Stimulated activated CD4-positive, alpha-beta T cell treated with anti-CD3 and anti-CD28 coated beads, Interleukin-1b, Interleukin-23, amount 100 ng/mL, for 24 hours (primary cell): ENCODE data around the gene TRPC4.

Experiments used
- DNase-seq, 4 experiments: peaks; one replicate each; pipeline ENCODE4 v3.0.0-alpha.2; 2020; ENCODE audit warnings: low read depth in 4 of 4, low spot score in 1 of 4

Gene TRPC4

GRCh38 chr13:37869756-37870488, at the start of gene TRPC4:
TRPC4 (minus strand) TSS chr13:37869772; CDS start chr13:37783333, 86,439 bp downstream.
- no peak for DNase-seq

GRCh38 chr13:37918751-37919150, 49.2 kb upstream of the TRPC4 start:
- DNase-seq = no peak

DNA sequence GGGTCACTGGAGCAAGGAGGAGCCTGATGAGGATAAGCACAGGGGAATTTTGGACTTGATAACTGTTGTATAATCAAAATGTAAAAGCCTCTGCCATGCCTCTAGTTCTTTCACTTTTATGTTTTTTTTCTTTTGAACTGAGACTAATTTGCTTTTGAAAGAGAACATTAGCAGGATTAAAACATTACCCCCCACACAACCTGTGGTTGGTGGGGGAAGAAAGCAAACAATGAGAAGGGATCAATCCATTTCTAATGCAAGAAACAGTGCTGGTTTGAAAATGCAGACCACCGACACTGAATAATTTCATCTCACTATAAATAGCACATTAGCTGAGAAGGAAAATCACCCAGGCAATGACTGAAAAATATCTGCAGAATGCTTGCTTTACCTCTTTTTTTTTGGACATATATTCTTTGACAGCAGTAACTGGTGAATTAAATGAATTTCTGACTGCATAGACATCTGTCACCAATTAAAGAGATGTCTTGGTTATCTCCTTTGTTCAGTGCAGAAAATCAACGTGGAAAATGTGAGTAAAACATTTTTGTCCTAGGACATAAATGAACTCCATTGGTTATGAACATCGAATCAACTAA, 48.6 kb upstream of the TRPC4 start:
- DNase-seq = no peak

- no peak for DNase-seq
Observed at GRCh38 chr13:37914781-37915391, 45.3 kb upstream of the TRPC4 start.

- DNase-seq = no peak
Observed at GRCh38 chr13:37910790-37911189, 41.2 kb upstream of the TRPC4 start.

DNA sequence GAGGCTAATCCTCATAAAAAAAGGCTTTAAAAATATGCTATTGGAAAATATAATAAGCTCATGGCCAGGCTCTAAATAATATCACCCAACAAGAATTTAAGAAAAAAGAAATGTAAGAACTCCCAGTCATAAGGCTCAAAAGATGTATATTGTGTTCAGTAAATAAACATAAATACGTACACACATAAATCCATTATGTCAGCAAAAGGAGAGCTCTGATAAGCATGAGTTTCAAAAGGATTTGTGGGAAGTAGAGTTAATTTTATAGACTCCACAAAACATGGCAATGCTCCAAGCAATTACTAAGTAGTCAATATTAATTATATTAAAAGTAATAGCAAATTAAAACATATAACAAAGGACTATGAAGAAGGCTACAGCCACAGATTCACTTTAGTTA, 37.3 kb upstream of the TRPC4 start:
- no peak for DNase-seq

DNA sequence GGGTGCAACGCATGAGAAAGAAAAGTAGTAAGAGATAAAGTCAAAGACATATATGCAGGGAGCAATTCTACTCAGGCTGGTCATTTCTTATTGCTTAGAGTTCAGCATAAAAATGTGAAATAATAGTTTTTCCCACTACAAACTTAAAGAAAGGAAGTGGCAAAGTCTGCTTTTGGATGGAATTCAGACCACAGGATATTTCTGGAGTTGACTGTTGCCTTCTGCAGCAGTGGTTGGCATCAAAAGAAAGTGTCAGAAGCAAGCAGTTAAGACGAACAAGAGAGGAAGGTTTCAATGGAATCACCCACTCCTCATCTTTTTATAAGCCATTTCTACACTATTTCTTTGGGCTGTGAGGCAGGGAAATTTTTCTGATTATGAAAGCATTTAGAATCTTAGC, 36.2 kb upstream of the TRPC4 start:
- DNase-seq = no peak

DNA sequence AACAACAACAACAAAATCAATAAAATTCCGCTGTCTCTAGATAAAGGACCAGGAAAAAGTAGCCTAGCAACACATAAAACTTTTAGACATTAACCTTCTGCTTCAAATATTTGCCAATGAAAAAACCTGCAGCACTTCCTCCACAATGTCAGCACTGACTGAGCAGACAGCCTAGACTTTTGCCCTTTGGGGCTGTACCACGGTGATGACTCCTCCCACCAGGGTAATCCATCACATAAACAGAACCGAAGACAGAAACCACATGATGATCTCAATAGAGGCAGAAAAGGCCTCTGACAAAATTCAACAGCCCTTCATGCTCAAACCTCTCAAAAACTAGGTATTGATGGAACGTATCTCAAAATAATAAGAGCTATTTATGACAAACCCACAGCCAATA, 30.2 kb upstream of the TRPC4 start:
- no peak for DNase-seq

DNA sequence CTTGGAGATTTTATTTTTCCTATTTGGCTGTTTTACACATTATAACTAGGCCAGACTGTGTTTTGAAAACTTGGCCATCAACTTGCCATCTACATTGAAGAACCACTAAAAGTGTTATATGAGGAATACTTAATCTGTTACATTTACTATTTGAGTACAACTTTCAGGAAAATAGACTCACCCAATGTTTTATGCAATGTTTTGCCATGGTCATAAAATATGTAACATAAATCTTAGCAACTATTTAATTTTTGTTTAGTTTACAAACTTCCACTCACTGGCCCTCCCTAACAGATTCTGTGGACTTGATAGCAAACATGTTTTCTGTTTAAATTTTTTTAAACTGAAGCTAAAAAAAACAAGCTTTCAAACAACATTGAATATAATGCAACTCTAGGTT, 23.7 kb upstream of the TRPC4 start:
- DNase-seq = no peak

- no peak for DNase-seq
Observed at GRCh38 chr13:37889820-37890219, 20.2 kb upstream of the TRPC4 start.

DNA sequence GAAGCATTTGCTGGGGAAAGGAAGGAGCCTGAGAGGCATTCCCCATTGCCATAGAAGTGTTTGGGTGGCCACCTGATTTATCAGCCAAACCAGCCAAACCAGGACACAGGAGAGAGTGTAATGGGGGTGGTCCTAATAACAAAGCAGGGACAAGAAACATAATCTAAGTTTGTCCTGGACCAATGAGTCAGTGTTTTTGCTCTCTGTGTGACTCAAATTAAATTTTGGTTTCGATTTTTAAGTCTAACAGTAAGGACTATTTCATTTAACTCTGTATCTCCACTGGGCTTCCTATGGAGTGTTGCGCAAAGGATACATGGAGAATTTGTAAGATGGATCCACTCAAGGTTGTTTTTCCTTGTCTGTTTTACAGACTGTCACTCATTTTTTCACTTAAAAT, 19.5 kb upstream of the TRPC4 start:
- no peak for DNase-seq

- no peak for DNase-seq
Observed at GRCh38 chr13:37886879-37887278, 17.3 kb upstream of the TRPC4 start.

DNA sequence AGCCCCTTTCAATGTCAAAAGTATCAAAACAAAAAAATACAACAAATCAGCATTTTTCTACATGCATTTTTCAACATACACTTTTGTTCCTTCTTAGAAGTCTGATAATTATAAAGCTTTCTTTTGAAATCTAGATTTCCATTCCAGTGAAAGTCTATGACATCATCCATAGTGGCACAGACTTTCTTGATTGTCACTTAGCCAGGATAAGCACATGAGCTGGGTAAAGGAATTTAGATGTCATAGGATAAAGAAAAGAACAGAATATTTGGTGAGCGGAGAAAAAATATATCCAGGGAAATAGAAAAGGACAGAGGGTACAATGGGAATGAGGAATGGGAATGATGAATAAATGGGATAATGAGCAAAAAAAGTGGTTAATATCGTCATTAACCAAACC, 15.1 kb upstream of the TRPC4 start:
- DNase-seq = no peak

- DNase-seq = no peak
Observed at GRCh38 chr13:37884026-37884425, 14.5 kb upstream of the TRPC4 start.

DNA sequence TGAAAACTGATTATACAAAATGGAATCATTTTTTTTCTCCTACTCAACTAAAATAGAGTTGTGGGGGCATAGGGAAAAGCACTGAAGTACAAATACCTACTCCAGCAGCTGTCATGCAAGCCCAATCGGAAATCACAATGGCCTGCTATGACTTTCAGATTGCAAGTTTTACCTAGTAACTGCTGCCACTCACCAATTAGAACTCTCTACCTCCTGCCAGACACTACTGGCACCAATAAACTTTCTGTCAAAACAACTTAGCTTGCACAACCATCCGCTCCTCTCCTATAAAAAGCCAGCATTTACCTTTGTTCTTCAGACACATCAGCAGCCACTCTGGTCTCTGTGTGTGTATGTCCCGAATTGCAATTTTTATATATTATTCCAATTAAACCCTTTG, 9.3 kb upstream of the TRPC4 start:
- no peak for DNase-seq

GRCh38 chr13:37878496-37878895, 8.9 kb upstream of the TRPC4 start:
- no peak for DNase-seq

DNA sequence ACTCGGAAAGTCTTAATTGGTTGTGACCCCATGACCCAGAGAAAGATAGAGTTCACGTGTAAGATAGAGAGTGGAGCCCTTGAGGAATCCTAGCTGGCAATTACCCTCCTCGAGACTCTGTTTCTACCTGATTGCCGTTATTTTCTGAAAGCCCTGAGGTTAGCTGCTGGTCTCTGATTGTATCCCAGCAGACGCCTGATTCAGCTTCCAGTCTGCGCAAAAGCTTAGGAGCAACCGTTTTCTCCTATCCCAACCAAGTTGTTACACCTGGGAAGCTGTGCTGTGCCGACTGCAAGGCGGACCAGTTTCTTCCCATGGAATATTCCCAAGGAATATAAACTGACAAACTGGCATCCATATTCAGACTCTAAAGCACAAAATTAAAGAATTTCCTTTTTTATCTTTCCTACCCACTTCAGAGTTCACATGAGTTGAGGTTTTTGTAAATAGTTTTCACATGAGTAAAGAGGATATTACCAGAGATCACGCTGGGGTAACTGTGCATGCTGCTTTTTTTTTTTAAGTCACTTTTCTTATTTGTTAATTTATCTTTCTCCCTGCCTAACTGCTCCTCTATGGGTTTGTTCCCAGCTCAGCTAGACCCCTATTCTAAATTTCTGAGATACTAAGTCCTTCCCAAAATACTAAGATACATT, 1.5 kb upstream of the TRPC4 start:
- DNase-seq = no peak

DNA sequence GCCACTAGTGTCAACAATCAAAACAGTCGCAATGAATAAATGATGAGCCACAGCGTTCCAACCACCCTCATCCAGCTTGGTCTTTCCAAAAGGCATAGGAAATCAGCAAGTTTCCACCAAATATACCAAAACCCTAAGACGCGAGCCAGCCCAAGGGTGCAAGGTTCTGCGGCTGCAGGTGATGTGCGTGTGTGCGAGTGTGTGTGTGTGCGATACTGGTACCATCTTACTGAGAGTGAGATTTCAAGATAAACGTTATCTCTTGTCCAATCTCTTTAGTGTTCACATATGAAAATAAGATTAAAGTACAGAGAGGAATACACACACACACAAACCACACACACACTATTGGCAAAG, 895 bp upstream of the TRPC4 start:
- DNase-seq = no peak

- no peak for DNase-seq
Observed at GRCh38 chr13:37869506-37869755, 141 bp downstream of the TRPC4 start.

DNA sequence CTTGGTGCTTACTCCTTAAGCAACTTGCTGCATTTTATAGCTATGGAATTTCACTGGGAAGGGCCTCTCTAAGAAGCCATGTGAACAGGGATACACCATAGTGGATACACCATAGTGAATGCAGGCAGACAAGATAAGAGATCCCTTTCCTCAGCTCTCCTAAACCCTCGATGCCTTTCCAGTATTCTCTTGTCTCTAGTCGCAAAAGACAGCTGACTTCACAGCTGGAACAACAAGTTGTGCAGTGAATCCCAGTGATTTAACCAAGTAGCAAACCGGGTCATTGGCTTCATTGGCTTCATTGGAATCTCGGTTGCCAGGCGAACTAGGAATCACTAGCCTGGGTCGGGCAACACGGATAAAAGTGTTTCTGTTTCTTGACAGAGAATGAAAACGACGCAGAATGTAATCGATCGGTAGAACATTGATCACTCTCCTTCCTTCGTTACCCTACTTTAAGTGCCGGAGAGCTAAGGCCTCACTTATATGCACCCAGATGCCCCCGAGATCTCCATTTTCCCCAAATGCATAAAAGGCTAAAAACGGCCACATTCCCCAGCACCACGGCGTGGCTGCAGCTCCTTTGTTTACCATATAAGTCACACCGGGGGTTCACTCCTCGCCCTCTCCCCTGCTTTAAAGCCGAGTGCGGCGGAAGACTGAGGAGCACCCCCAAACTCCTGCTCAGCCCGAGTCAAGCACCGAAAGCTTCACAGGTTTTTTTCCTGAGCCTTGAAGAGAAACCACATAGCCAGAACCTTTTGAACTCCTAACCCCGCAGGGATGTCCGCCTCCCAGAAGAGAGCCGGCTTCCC, 674 bp downstream of the TRPC4 start:
- DNase-seq = no peak

DNA sequence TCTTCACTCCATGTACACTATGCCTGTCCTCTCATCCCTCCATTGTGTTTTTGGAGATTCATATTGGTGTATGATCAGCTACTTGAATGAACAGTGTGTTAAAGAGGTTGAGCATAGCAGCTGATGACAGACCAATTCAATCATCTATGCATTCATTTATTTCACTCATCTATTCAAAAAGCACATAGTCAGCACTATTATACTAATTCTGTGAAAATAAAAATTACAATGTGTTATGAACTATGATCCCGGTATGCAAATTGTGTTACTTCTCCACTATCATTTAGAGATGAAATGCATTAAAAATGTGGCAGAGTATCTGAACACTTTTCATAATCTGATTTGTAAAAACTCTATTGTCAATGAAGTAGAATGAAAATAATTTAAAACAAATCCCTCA, 5.9 kb downstream of the TRPC4 start:
- DNase-seq = no peak

- DNase-seq = no peak
Observed at GRCh38 chr13:37835392-37835791, 34.2 kb downstream of the TRPC4 start.
